HG03575 (cell line): ENCODE measurements around the gene ARHGAP30.
"Not testable (repeated sequence)": the region's sequence is repeated elsewhere in the genome, so short reads cannot be mapped to it uniquely, and the experiment has no call there.

ENCODE experiments used
- ATAC-seq: cut with Tn5 transposase; IDR thresholded peaks from one replicate; pipeline ENCODE4 v1.9.1; 2021; ENCODE audit not compliant: unreplicated experiment, insufficient number of reproducible peaks, low FRiP score; ENCODE audit errors: extremely low read depth

The ARHGAP30 gene

GRCh38 chr1:161045736-161046604 is 23.7 kb downstream of the ARHGAP30 start, which contains the start of gene USF1:
USF1 (minus strand) TSS chr1:161045977; CDS start chr1:161043275, 2,702 bp downstream.
- peak; percentile 40 for ATAC-seq

GRCh38 chr1:161044908-161045735 is 24.6 kb downstream of the ARHGAP30 start:
- no peak for ATAC-seq

GRCh38 chr1:161044535-161044907 is 25.2 kb downstream of the ARHGAP30 start:
- ATAC-seq, result no peak

GRCh38 chr1:161039546-161039945 is 30.1 kb downstream of the ARHGAP30 start:
- no peak for ATAC-seq

GRCh38 chr1:161039154-161039545 is 30.5 kb downstream of the ARHGAP30 start:
- ATAC-seq, result no peak

- no peak for ATAC-seq
Measured at GRCh38 chr1:161038523-161039153, 31.1 kb downstream of the ARHGAP30 start, which contains the start of gene TSTD1. TSTD1 (minus strand) TSS chr1:161038964; CDS start chr1:161038889, 75 bp downstream.

GRCh38 chr1:161037661-161038522 is 31.8 kb downstream of the ARHGAP30 start:
- ATAC-seq, result no peak

- ATAC-seq, result no peak
Measured at GRCh38 chr1:161033751-161034150, 35.9 kb downstream of the ARHGAP30 start.

GRCh38 chr1:161032409-161032808 is 37.3 kb downstream of the ARHGAP30 start:
- no peak for ATAC-seq

GRCh38 chr1:161031874-161032273 is 37.8 kb downstream of the ARHGAP30 start:
- ATAC-seq, result no peak

GRCh38 chr1:161029466-161029865 is 40.2 kb downstream of the ARHGAP30 start:
- ATAC-seq, result not testable (repeated sequence)

GRCh38 chr1:161026954-161027353 is 42.7 kb downstream of the ARHGAP30 start:
- not testable (repeated sequence) for ATAC-seq

- ATAC-seq, result not testable (repeated sequence)
Measured at GRCh38 chr1:161022432-161022831, 47.3 kb downstream of the ARHGAP30 start.

- ATAC-seq, result no peak
Measured at GRCh38 chr1:161021970-161022353, 47.7 kb downstream of the ARHGAP30 start.

- no peak for ATAC-seq
Measured at GRCh38 chr1:161021165-161021969, 48.3 kb downstream of the ARHGAP30 start.

GRCh38 chr1:161020509-161021164 is 49.1 kb downstream of the ARHGAP30 start, which contains the start of gene F11R:
F11R (minus strand) TSS chr1:161021152; CDS start chr1:161021073, 79 bp downstream.
- ATAC-seq, result no peak
